WTC11 (cell line): ENCODE measurements around the gene SLC25A25. TPM values are rescaled to one million over a fixed set of nuclear protein-coding genes. Genes with fewer than 3 reads are reported as not detected.
A peak's percentile ranks its signal among the peaks of the same experiment; 100 is the strongest.
"Not testable (repeated sequence)": the region's sequence is repeated elsewhere in the genome, so short reads cannot be mapped to it uniquely, and the experiment has no call there.

Experiments used
- ATAC-seq: fragments of 200-7000 bp; cut with Tn5 transposase; 2 replicates; pipeline ENCODE4 v1.10.0; 2021; ENCODE audit warnings: mild to moderate bottlenecking, moderate library complexity
- CTCF ChIA-PET: fragments of 300-600 bp; sonication (Branson Sonifier 250); formaldehyde crosslinking; loops from one replicate; lab custom pipeline; 2021; ENCODE audit warnings: antibody characterized with exemption; lab: Charles Lee
- POLR2A ChIA-PET: fragments of 350-600 bp; sonication (Branson Sonifier 250); formaldehyde crosslinking; loops from one replicate; lab custom pipeline; 2021; ENCODE audit warnings: antibody characterized with exemption; lab: Charles Lee
- DNase-seq: peaks from one replicate; pipeline ENCODE4 v3.0.0; 2021; ENCODE audit warnings: low spot score
- H3K27ac Mint-ChIP-seq: 2 replicates; pipeline ENCODE4 v1.8.0; 2021; ENCODE audit warnings: mixed read lengths
- H3K27me3 Mint-ChIP-seq: 2 replicates; pipeline ENCODE4 v1.8.0; 2021; ENCODE audit warnings: low read depth, mild to moderate bottlenecking, moderate library complexity, mixed read lengths
- H3K36me3 Mint-ChIP-seq: 2 replicates; pipeline ENCODE4 v1.8.0; 2021; ENCODE audit warnings: mixed read lengths
- H3K4me1 Mint-ChIP-seq: 2 replicates; pipeline ENCODE4 v1.8.0; 2022; ENCODE audit warnings: mixed read lengths
- H3K4me3 Mint-ChIP-seq: 2 replicates; pipeline ENCODE4 v1.8.0; 2021; ENCODE audit warnings: mild to moderate bottlenecking, moderate library complexity, mixed read lengths
- H3K9me3 Mint-ChIP-seq: 2 replicates; pipeline ENCODE4 v1.8.0; 2021; ENCODE audit warnings: mixed read lengths
- AR ChIP-seq: fragments of 250-450 bp; sonication (Bioruptor Pico); IDR thresholded peaks from 2 replicates; pipeline ENCODE4 v1.9.0; 2021; ENCODE audit warnings: mild to moderate bottlenecking
- CREB1 ChIP-seq: sonication (generic); formaldehyde crosslinking; IDR thresholded peaks from 2 replicates; pipeline ENCODE4 v1.8.0; 2023; ENCODE audit warnings: mild to moderate bottlenecking, missing genetic modification reagents
- CREM ChIP-seq: sonication (generic); formaldehyde crosslinking; IDR thresholded peaks from 2 replicates; pipeline ENCODE4 v1.8.1; 2022; ENCODE audit warnings: mild to moderate bottlenecking, missing genetic modification reagents, moderate library complexity
- CTCF ChIP-seq: fragments of 200-600 bp; IDR thresholded peaks from 2 replicates; pipeline ENCODE4 v1.8.0; 2022; ENCODE audit warnings: antibody characterized with exemption
- GRHL2 ChIP-seq: fragments of 250-450 bp; sonication (Bioruptor Pico); IDR thresholded peaks from 2 replicates; pipeline ENCODE4 v1.8.0; 2022; ENCODE audit warnings: mild to moderate bottlenecking, moderate library complexity; ENCODE audit not compliant: insufficient replicate concordance, severe bottlenecking
- GTF2I ChIP-seq: fragments of 250-450 bp; sonication (Bioruptor Pico); conservative IDR thresholded peaks from 2 replicates; pipeline ENCODE4 v1.4.0; 2021; ENCODE audit warnings: mild to moderate bottlenecking
- NFYB ChIP-seq: sonication (generic); formaldehyde crosslinking; conservative IDR thresholded peaks from 2 replicates; pipeline ENCODE4 v1.8.0; 2022; ENCODE audit warnings: low read depth, missing genetic modification reagents
- PREB ChIP-seq: sonication (generic); formaldehyde crosslinking; IDR thresholded peaks from 2 replicates; pipeline ENCODE4 v1.8.1; 2022; ENCODE audit warnings: mild to moderate bottlenecking, missing genetic modification reagents, moderate library complexity, borderline replicate concordance
- SP1 ChIP-seq: sonication (generic); formaldehyde crosslinking; conservative IDR thresholded peaks from 2 replicates; pipeline ENCODE4 v1.8.1; 2022; ENCODE audit warnings: missing genetic modification reagents
- ZMAT4 ChIP-seq: fragments of 250-450 bp; sonication (Bioruptor Pico); IDR thresholded peaks from 2 replicates; pipeline ENCODE4 v1.9.0; 2021; ENCODE audit warnings: mild to moderate bottlenecking
- ZNF121 ChIP-seq: sonication (generic); formaldehyde crosslinking; IDR thresholded peaks from 2 replicates; pipeline ENCODE4 v1.8.0; 2023; ENCODE audit warnings: missing genetic modification reagents
- total RNA-seq: library from RNA; stranded (reverse); gene quantifications from 3 replicates; pipeline ENCODE4 v1.2.3, GENCODE V29; 2021

SLC25A25 gene
- total RNA-seq, 1 experiment from 2014 or later, result 17.4 TPM

- TF ChIP-seq GRHL2 (CRISPR knock-in tag), result no peak
- TF ChIP-seq CREB1 (CRISPR knock-in tag), result no peak
- TF ChIP-seq NFYB (CRISPR knock-in tag), result 0 out of 2 replicates have a peak, but pooled peaks have one; percentile 4
- peak; percentile 89 for TF ChIP-seq SP1 (CRISPR knock-in tag)
- TF ChIP-seq ZMAT4 (CRISPR knock-in tag), result no peak
These were observed at the start of gene SLC25A25 (continued) for GRCh38 chr9:128067645-128068385.

GRCh38 chr9:128020692-128021091 is 47.3 kb upstream of the SLC25A25 start:
- Mint-ChIP-seq H3K4me1 (no peaks in the 10 kb centered on the region), H3K36me3 (no peaks in the 10 kb centered on the region), H3K9me3 (no peaks in the 10 kb centered on the region), H3K27me3 (no peaks in the 10 kb centered on the region), H3K27ac (no peak overlapping the region), H3K4me3 (no peak overlapping the region)
- ChIA-PET CTCF (interaction anchor here (0.6 to 6.7 kb wide), 9 partner anchors 14 to 97 kb away, joined by 3 to 46 read pairs (median 3); no protein-coding TSS in a partner anchor), POLR2A (interaction anchor here (1.0 kb wide), 1 partner anchor 77 kb away, joined by 3 read pairs; no protein-coding TSS in a partner anchor)
- peak; percentile 23; the same call in 1 of the 2 replicates for TF ChIP-seq CTCF
- TF ChIP-seq AR (CRISPR knock-in tag), result no peak
- 0 out of 2 replicates have a peak, but pooled peaks have one; percentile 41 for TF ChIP-seq GTF2I (CRISPR knock-in tag)
- ATAC-seq (peak; percentile 74), DNase-seq (peak; percentile 30)

- no peak for DNase-seq
- H3K9me3 Mint-ChIP-seq, result no peaks in the 10 kb centered on the region
- H3K36me3 Mint-ChIP-seq, result no peaks in the 10 kb centered on the region
- no peaks in the 10 kb centered on the region for H3K4me1 Mint-ChIP-seq
- ATAC-seq, result no peak
- ChIA-PET POLR2A (interaction anchor here (1.0 kb wide), 1 partner anchor 77 kb away, joined by 3 read pairs; no protein-coding TSS in a partner anchor), CTCF (interaction anchor here (0.6 to 6.7 kb wide), 8 partner anchors 13 to 97 kb away, joined by 3 to 46 read pairs (median 4); no protein-coding TSS in a partner anchor)
- H3K27me3 Mint-ChIP-seq, result no peaks in the 10 kb centered on the region
- no peak overlapping the region for H3K4me3 Mint-ChIP-seq
- peak overlapping the region; percentile 38; the same call in 1 of the 2 replicates for H3K27ac Mint-ChIP-seq
- no peak for TF ChIP-seq PREB (CRISPR knock-in tag)
- TF ChIP-seq ZNF121 (CRISPR knock-in tag), result no peak
These were observed 46.9 kb upstream of the SLC25A25 start for GRCh38 chr9:128021098-128021497.

GRCh38 chr9:128022886-128023285 is 45.1 kb upstream of the SLC25A25 start:
- CTCF ChIA-PET, result interaction anchor here (1.0 to 6.7 kb wide), 10 partner anchors 12 to 95 kb away, joined by 3 to 46 read pairs (median 4); no protein-coding TSS in a partner anchor

GRCh38 chr9:128023671-128024070 is 44.4 kb upstream of the SLC25A25 start:
- DNase-seq, H3K27me3 Mint-ChIP-seq, H3K9me3 Mint-ChIP-seq, H3K36me3 Mint-ChIP-seq, H3K4me3 Mint-ChIP-seq, H3K4me1 Mint-ChIP-seq, H3K27ac Mint-ChIP-seq, POLR2A ChIA-PET, ATAC-seq: not testable (repeated sequence)
- CTCF ChIA-PET, result interaction anchor here (1.1 to 6.7 kb wide), 3 partner anchors 11 to 81 kb away, joined by 4 to 46 read pairs (median 5); no protein-coding TSS in a partner anchor

More at GRCh38 chr9:128022886-128023285, 45.1 kb upstream of the SLC25A25 start:
- ATAC-seq, result no peak
- no peak overlapping the region for H3K4me3 Mint-ChIP-seq
- no peak for TF ChIP-seq CREM (CRISPR knock-in tag)
- TF ChIP-seq, all 79 proteins: peak for 0
- Mint-ChIP-seq H3K9me3 (no peaks in the 10 kb centered on the region), H3K4me1 (peaks cover 4% of the 10 kb centered on the region), H3K36me3 (no peaks in the 10 kb centered on the region), H3K27me3 (no peaks in the 10 kb centered on the region), H3K27ac (no peak overlapping the region)
- no peak for DNase-seq
- POLR2A ChIA-PET, result interaction anchor here (0.6 kb wide), 1 partner anchor 74 kb away, joined by 4 read pairs; no protein-coding TSS in a partner anchor
